GM19438 (cell line): Measurements from ENCODE around the gene TAMM41.
"Not testable (repeated sequence)": the region's sequence is repeated elsewhere in the genome, so short reads cannot be mapped to it uniquely, and the experiment has no call there.

Source experiments
- ATAC-seq: cut with Tn5 transposase; IDR thresholded peaks from one replicate; pipeline ENCODE4 v1.9.1; 2021; ENCODE audit warnings: low read depth; ENCODE audit not compliant: unreplicated experiment

TAMM41 gene

GRCh38 chr3:11769704-11770476 lies 76.8 kb downstream of the TAMM41 start:
- peak; percentile 21 for ATAC-seq

GRCh38 chr3:11768604-11769003 lies 78.1 kb downstream of the TAMM41 start:
- ATAC-seq, result no peak

- no peak for ATAC-seq
Measured at GRCh38 chr3:11764931-11765363, 81.7 kb downstream of the TAMM41 start.

GRCh38 chr3:11759996-11760395 lies 86.7 kb downstream of the TAMM41 start:
- no peak for ATAC-seq

GRCh38 chr3:11757929-11758328 lies 88.8 kb downstream of the TAMM41 start:
- no peak for ATAC-seq

DNA sequence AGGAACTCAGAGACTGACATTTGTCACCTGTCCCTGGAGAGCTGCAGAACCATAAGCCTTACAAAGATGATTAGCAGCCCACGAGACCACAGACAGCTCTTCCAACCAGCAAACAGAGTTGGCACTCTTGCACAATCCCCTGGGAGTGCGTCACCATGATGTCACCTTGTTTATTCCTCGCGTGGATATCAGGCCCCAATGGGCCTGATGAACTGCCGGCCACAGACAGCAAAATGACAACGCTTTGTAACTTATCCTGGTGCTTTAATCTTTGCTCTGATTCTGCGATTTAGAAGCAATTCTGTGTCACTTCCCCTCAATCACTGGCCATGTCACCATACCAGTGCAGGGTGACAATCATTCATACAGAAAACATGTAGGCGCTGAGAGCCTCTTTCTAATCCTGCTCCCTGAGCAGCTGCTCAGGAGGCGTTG lies 89.2 kb downstream of the TAMM41 start:
- no peak for ATAC-seq

DNA sequence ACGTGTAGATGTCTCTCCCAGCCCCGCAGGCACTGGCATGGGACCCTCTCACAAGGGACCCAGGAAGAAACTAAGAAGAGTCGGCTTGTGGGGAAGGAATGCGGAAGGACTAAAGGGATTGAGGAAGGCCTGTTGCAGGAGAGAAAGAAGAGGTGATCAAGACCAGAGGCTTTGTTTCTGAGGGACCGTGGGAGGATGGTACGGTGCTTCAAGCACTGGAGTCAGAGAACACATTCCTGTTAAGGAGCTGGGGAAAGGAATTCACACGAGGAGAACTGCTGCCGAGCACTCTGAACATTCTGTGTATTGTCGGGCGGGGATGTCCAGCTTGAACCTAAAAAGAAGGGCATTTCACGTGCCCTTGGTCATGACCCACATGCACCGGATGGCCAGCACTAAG lies 91.4 kb downstream of the TAMM41 start:
- ATAC-seq, result no peak

GRCh38 chr3:11752254-11752653 lies 94.4 kb downstream of the TAMM41 start:
- not testable (repeated sequence) for ATAC-seq

GRCh38 chr3:11748306-11748705 lies 98.4 kb downstream of the TAMM41 start:
- not testable (repeated sequence) for ATAC-seq
